Activated T-helper 2 cell treated with anti-CD3 and anti-CD28 coated beads, Interferon-gamma antibody, Interleukin-2, Interleukin-4, amounts not matched to agents 10 μg/mL and 5 μg/mL and 100 μg/mL, durations not matched to agents 14 hours and 24 hours and 36 hours (primary cell): ENCODE data around the gene MYH9. TPM values are rescaled to one million over a fixed set of nuclear protein-coding genes. Genes with fewer than 3 reads are reported as not detected.
"Not testable (repeated sequence)": the region's sequence is repeated elsewhere in the genome, so short reads cannot be mapped to it uniquely, and the experiment has no call there.

ENCODE experiments used
- DNase-seq: peaks from one replicate; pipeline ENCODE4 v3.0.0; 2021; ENCODE audit warnings: low spot score
- H3K27ac Mint-ChIP-seq: one replicate; pipeline ENCODE4 v1.8.0; 2021; ENCODE audit warnings: mixed read lengths
- H3K27me3 Mint-ChIP-seq: one replicate; pipeline ENCODE4 v1.8.0; 2021; ENCODE audit warnings: low read depth, mixed read lengths
- H3K36me3 Mint-ChIP-seq: one replicate; pipeline ENCODE4 v1.8.0; 2021; ENCODE audit warnings: low read depth, mixed read lengths
- H3K4me1 Mint-ChIP-seq: one replicate; pipeline ENCODE4 v1.8.0; 2021; ENCODE audit warnings: low read depth, mixed read lengths
- H3K4me3 Mint-ChIP-seq: one replicate; pipeline ENCODE4 v1.8.0; 2021; ENCODE audit warnings: low read depth, mild to moderate bottlenecking, moderate library complexity, mixed read lengths
- H3K9me3 Mint-ChIP-seq: one replicate; pipeline ENCODE4 v1.8.0; 2021; ENCODE audit warnings: mixed read lengths
- intact Hi-C: fragments of 100-400 bp; cut with micrococcal nuclease; formaldehyde crosslinking; loops from one replicate; pipeline ENCODE4 v1.15.1; 2023
- total RNA-seq: library from RNA; stranded (reverse); gene quantifications from 2 replicates; pipeline ENCODE4 v1.2.3, GENCODE V29; 2022

Gene MYH9
- total RNA-seq, 1 donor from 2014 or later, result 619 TPM

DNA sequence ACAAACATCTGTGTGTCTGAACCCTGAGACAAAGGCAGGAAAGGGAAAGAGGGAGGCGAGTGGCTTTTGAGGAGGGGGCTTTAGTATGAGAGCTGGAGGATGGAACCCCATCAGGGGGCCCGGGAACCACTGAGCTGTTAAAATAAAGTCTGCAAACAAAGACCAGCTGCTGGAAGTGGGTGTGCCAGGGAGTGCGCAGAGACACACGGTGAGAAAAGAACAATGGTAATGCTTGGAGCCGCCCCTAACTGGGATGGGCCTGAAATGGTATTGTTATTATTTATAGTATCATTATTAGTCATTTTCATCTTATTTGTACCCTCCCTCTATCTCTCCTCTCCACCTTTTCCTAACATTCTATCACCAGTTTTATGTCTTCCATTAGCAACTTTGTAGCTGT lies 132.2 kb downstream of the MYH9 start:
- Mint-ChIP-seq H3K27ac (peak overlapping the region; percentile 50), H3K36me3 (peaks cover 57% of the 10 kb centered on the region), H3K4me1 (peaks cover 62% of the 10 kb centered on the region), H3K4me3 (peak overlapping the region; percentile 93)
- H3K9me3 Mint-ChIP-seq, intact Hi-C loops, H3K27me3 Mint-ChIP-seq, DNase-seq: not testable (repeated sequence)

DNA sequence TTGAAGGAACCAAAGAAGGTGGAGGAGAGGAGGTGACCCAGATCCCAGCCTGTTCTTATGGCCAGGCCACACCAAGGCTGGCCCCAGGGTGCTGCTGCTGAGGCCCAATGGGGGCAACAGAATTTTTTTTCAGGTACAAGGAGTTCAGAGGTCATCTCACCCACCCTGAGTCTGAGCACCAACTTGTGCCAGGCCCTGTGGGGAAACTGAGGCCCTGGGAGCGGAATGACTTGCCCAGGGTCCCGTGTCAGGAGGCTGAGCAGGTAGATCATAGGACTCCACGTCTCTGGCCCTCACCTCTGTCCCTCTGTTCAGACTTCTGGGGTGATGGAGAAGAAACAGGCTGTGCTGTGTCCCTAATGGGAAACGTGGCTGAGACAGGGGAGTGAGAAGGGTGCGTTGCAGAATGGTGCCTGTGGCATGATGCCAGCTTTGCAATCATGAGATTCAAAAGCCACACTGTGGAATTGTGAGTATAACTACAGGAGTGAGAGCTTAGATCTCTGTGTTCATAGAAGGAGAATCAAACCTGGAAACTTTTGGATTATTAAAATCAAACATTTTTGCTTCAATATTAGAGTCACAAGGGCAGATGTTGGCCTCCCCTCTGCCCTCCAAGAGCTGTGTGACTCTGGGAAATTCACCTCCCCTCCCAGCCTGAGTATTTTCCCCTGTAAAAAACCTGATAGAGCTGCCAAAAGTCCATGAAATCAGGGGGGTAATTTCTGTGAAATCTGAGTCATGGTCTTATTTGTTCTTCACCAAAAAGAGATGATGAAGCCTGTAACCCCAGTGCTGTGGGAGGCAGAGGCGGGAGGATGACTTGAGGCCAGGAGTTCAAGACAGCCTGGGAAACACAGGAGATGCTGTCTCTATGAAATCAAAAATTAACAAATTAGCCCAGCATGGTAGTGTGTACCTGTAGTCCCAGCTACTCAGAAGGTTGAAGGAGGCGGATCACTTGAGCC lies 134.0 kb downstream of the MYH9 start:
- DNase-seq, result no peak
- peak overlapping the region; percentile 93 for H3K4me3 Mint-ChIP-seq

DNA sequence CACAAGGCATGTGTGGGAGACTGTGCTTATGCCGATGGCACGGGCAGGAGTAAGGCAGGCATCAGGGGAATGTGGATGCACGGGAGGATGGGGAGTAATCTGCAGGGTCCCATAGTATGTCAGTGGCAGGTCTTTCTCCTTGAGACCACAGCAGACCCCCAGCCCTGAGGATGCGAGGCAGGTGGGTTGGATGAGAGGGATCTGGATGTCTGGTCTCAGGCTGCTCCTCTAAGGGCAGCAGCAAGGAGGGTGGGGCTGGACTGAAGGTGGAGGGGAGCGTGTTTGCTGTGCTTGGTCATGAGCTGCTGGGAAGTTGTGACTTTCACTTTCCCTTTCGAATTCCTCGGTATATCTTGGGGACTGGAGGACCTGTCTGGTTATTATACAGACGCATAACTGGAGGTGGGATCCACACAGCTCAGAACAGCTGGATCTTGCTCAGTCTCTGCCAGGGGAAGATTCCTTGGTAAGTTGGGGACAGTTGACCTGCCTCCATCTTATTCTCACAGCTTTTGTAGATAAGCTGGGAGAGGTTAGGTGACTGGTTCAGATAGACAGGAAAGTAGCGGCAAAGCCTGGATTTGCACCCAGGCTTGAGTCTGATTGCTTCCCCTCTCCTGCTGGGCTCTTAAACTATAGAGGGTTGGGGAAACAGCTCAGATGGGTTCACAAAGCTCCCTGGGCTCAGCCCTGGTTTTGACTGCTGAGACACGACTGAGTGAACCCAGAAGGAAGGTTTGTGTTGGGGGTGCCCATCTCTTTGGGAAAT lies 134.8 kb downstream of the MYH9 start, which contains the start of gene APOL1:
TSS of gene APOL1 (plus strand) at position 380 of the 769 bp plus-strand sequence. CDS start 1,823 bp downstream, outside the sequence.
- intact Hi-C loops, result loop anchor here (1.0 kb wide), 1 partner anchor 14 kb away; the partner anchor contains the start of gene APOL2
- DNase-seq, result peak; percentile 59
- H3K36me3 Mint-ChIP-seq, result peaks cover 32% of the 10 kb centered on the region

More for the DNA sequence above, 134.0 kb downstream of the MYH9 start:
- H3K4me1 Mint-ChIP-seq, result peaks cover 54% of the 10 kb centered on the region
- peaks cover 40% of the 10 kb centered on the region for H3K36me3 Mint-ChIP-seq
- H3K27me3 Mint-ChIP-seq, result no peaks in the 10 kb centered on the region
- intact Hi-C loops, result loop anchor here (1.0 kb wide), 1 partner anchor 15 kb away; the partner anchor contains the start of gene APOL2
- H3K27ac Mint-ChIP-seq, result peak overlapping the region; percentile 88
- H3K9me3 Mint-ChIP-seq, result peaks cover 5% of the 10 kb centered on the region

DNA sequence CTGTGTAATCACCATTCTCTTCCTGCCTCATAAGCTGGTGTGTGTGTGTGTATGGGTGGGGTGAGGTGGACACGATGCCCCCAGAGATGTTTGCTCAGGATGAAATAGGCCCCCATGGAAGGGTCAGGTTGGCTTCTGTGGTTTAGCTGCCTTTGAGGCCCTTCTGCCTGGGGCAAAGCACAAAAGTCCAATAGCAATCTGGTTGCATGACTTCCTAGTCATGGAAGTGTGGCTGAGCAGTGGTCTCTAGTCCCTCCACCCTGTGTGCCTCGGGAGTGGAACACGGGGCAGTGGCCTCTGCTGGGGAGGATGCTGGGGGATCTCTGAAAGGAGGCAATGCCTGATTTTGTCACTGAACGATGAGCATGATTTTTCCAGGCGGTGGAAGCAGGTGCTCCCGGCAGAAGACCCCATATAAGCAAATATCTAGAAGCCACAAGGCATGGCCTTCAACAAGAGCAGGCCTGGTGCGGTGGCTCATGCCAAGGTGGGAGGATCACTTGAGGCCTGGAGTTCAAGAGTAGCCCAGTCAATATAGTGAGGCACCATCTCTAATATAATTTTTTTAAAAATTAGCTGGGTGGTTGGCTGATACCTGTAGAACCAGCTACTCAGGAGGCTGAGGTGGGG lies 135.7 kb downstream of the MYH9 start:
- peaks cover 42% of the 10 kb centered on the region for H3K4me1 Mint-ChIP-seq

More for the DNA sequence above, 134.8 kb downstream of the MYH9 start, which contains the start of gene APOL1:
- H3K27me3 Mint-ChIP-seq, result no peaks in the 10 kb centered on the region
- peaks cover 14% of the 10 kb centered on the region for H3K9me3 Mint-ChIP-seq
- peak within 1 kb of the TSS; percentile 88 for H3K27ac Mint-ChIP-seq
- H3K4me3 Mint-ChIP-seq, result peak within 1 kb of the TSS; percentile 93
- peaks cover 46% of the 10 kb centered on the region for H3K4me1 Mint-ChIP-seq

DNA sequence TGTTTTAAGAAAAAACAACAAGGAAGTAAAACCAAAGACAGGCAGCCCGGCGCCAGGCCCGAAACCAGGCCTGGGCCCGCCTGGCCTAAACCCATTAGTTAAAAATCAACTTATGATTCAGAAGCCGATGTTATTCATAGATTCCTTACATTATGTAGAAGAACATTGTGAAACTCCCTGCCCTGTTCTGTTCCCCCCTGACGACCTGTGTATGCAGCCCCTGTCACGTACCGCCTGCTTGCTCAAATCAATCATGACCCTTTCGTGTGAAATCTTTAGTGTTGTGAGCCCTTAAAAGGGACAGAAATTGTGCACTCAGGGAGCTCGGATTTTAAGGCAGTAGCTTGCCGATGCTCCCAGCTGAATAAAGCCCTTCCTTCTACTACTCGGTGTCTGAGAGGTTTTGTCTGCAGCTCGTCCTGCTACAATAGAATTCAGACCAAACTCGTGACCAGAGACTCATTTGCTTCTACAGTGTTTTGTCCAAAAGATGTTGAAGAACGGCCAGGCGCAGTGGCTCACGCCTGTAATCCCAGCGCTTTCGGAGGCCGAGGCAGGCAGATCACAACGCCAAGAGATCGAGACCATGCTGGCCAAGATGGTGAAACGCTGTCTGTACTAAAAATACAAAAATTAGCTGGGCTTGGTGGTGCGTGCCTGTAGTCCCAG lies 137.3 kb downstream of the MYH9 start:
- intact Hi-C loops, H3K27me3 Mint-ChIP-seq, H3K27ac Mint-ChIP-seq, H3K4me3 Mint-ChIP-seq, DNase-seq: not testable (repeated sequence)
- Mint-ChIP-seq H3K36me3 (peaks cover 14% of the 10 kb centered on the region), H3K9me3 (peaks cover 17% of the 10 kb centered on the region), H3K4me1 (peaks cover 28% of the 10 kb centered on the region)

More for the DNA sequence above, 135.7 kb downstream of the MYH9 start:
- peaks cover 17% of the 10 kb centered on the region for H3K9me3 Mint-ChIP-seq
- H3K36me3 Mint-ChIP-seq, result peaks cover 27% of the 10 kb centered on the region
- intact Hi-C loops, DNase-seq, H3K27me3 Mint-ChIP-seq: not testable (repeated sequence)
- H3K4me3 Mint-ChIP-seq, result peak overlapping the region; percentile 93
- peak overlapping the region; percentile 88 for H3K27ac Mint-ChIP-seq

DNA sequence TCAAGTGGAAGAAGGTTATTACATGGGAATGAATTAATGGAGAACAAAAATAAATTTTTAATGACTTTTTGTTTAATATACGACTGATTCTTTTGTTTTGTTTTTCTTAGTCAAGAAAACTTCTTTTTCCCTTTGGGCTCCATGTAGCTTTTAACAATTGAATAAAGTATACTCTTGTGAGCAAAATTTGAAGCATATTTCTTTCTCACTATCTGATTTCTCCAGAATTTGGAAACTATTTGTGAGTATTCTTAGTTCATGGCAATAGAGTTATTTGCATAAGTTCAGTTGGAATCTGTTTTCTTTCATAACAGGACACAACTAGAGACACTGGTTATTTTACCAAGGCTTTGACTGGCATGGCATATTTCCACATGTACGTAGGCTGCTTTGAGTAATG lies 138.6 kb downstream of the MYH9 start:
- Mint-ChIP-seq H3K4me3 (no peak overlapping the region), H3K27me3 (no peaks in the 10 kb centered on the region), H3K36me3 (peaks cover 7% of the 10 kb centered on the region), H3K4me1 (peaks cover 23% of the 10 kb centered on the region), H3K9me3 (peaks cover 17% of the 10 kb centered on the region), H3K27ac (no peak overlapping the region)
- DNase-seq, result no peak
- intact Hi-C loops, result no loop called here

DNA sequence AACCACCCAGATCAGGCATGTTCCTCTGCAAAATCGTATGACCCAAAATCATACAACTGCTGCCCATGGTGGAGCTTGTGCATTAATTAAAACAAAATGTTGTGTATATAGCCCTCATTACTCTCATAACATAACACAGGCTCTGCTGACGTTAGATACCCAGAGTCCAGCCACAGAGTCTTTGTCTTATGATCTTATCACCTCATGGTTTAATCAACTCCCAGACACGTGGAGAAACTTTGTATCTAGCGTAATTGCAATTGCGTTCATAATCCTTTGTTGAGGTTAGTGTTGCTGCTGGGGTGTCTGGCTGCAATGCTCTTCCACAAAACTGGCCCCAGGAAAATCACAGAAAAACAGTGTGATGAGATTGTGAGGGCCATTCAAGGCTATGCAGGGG lies 139.8 kb downstream of the MYH9 start:
- intact Hi-C loops, result no loop called here
- Mint-ChIP-seq H3K27me3 (no peaks in the 10 kb centered on the region), H3K4me3 (no peak overlapping the region), H3K9me3 (peaks cover 17% of the 10 kb centered on the region), H3K36me3 (no peaks in the 10 kb centered on the region), H3K4me1 (peaks cover 11% of the 10 kb centered on the region), H3K27ac (no peak overlapping the region)
- no peak for DNase-seq

DNA sequence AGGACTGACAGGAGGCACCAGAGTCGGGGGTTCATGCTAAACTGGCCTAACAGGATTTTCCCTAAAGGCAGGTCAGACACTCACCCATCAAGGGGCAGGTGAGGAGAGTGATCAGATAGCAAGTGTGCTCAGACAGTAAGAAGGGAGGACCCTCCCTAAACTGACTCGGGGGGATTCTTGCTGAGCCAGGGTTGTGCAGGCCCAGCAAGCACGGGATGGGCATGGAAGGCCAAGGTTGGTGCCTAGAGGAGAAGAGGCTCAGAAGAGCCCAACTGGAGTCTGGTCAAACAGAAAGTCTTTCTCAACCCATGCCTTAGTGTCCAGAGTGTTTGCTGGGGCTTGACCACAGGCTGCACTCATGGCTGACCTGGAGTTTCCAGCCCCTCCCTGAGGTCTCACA lies 141.0 kb downstream of the MYH9 start:
- Mint-ChIP-seq H3K36me3 (no peaks in the 10 kb centered on the region), H3K27ac (no peak overlapping the region)
- intact Hi-C loops, result no loop called here

DNA sequence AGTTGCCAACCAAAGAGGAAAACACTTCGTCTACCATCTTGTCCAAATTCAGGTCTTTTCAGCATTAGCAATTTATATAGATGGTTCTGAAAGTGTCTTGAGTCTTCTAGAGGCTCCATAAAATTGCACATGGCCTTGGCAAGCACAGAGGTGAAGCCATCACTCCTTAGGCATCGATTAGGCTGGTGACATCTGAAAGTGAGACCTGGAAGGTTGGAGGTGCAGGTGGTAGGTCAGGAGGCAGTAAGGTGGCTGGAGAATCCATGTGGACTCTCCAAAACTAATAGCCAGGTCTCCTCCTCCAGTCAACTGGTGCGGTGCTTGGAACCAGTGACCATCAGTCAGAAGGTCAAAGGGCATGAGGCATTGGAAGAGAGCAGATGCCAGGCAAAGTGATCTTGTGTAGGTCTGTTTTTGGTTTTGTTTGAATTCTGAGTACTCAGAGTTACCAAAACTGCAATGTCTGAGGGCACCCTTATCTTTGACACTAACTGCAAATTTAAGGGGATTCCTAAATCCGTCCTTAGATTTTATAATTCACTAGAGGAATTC lies 141.9 kb downstream of the MYH9 start:
- H3K9me3 Mint-ChIP-seq, result peaks cover 24% of the 10 kb centered on the region
- H3K36me3 Mint-ChIP-seq, result no peaks in the 10 kb centered on the region
- no peak for DNase-seq
- intact Hi-C loops, result no loop called here
- no peaks in the 10 kb centered on the region for H3K27me3 Mint-ChIP-seq
- no peak overlapping the region for H3K27ac Mint-ChIP-seq
- no peaks in the 10 kb centered on the region for H3K4me1 Mint-ChIP-seq
- H3K4me3 Mint-ChIP-seq, result no peak overlapping the region

More for the DNA sequence above, 141.0 kb downstream of the MYH9 start:
- Mint-ChIP-seq H3K27me3 (no peaks in the 10 kb centered on the region), H3K4me3 (no peak overlapping the region), H3K4me1 (peaks cover 4% of the 10 kb centered on the region), H3K9me3 (peaks cover 24% of the 10 kb centered on the region)
- DNase-seq, result no peak

DNA sequence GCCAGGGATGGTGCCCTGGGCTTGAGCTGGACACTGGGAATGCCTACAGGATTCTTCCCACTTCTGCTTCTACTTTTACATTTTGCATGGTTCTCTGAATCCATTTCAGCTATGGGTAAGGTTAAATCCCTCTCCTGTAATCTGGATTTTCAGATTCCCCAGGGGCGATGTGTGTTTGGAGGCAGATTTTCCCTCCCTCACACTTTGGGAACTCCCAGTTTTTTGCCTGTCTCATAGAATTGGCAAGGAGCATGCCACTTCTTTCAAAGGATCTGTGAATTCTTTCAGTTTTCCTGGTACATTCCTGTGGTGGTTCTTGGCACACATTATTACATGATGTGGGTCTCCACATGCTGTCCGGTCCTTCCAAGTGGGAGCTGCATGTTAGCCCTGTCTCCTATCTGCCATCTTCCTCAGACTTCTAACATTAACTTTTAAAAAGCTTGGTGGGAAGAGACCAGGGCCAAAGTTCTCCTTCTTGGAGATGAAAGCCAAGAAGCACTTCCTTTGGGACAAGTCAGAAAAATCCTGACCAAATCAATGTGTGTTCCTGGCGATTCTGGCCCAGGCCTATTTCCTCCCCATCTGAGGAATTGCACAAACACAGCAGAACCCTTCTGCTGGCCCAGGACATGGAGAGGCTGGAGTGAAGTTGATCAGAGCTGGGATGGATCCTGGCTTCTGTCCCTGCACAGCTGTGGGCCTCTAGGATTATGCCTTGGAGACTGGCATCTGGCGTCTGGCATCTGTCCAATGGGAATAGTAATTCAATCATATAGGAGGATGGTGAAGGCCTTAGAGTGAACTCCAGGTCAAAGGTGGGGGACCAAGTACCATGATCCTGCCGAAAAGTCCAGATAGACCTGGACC lies 143.0 kb downstream of the MYH9 start:
- Mint-ChIP-seq H3K9me3 (peaks cover 24% of the 10 kb centered on the region), H3K36me3 (no peaks in the 10 kb centered on the region), H3K27ac (no peak overlapping the region), H3K27me3 (no peaks in the 10 kb centered on the region), H3K4me3 (no peak overlapping the region), H3K4me1 (peaks cover 3% of the 10 kb centered on the region)
- DNase-seq, result no peak
- intact Hi-C loops, result no loop called here

DNA sequence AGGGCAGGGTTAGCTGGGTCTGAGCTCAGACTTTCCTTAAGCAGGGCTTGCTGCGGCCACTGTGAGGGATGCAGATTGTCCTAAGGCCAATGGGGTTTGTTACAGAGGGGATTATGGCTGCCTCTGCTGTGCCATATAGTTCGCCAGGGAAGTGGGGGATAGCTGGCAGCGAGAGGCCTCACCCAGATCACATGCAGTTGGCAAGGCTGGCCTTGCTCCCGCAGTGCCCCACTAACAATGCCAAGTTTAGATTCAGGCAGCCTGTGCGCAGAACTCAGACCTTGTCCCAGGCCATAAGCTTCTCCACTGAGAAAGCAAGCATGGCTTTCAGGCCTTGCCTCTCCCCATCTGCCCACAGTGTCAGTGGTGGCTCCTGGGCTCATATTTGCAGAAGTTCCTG lies 143.8 kb downstream of the MYH9 start:
- no peaks in the 10 kb centered on the region for H3K27me3 Mint-ChIP-seq
- no peak overlapping the region for H3K4me3 Mint-ChIP-seq
- no peak for DNase-seq
- H3K27ac Mint-ChIP-seq, result no peak overlapping the region
- H3K36me3 Mint-ChIP-seq, result peaks cover 5% of the 10 kb centered on the region
- H3K9me3 Mint-ChIP-seq, result peaks cover 21% of the 10 kb centered on the region
- intact Hi-C loops, result no loop called here
- H3K4me1 Mint-ChIP-seq, result peaks cover 7% of the 10 kb centered on the region
